ENCODE data around the gene CNPY2.

GRCh38 chr12:56362130-56363059 lies 46.6 kb upstream of the CNPY2 start, which contains the start of gene APOF:
- TF ChIP-seq POLR2A (IDR thresholded peaks at IDR 0.05) (no peak), EP300 (IDR thresholded peaks at IDR 0.05) (no peak), CTCF (IDR thresholded peaks at IDR 0.05) (no peak), POLR2AphosphoS5 (IDR thresholded peaks at IDR 0.05) (no peak)
